GM18508 (cell line): ENCODE data around the gene COL4A2.

ENCODE experiments used
- ATAC-seq: cut with Tn5 transposase; IDR thresholded peaks from one replicate; pipeline ENCODE4 v1.9.1; 2021; ENCODE audit warnings: moderate number of reproducible peaks; ENCODE audit not compliant: insufficient read depth, unreplicated experiment

The COL4A2 gene

DNA sequence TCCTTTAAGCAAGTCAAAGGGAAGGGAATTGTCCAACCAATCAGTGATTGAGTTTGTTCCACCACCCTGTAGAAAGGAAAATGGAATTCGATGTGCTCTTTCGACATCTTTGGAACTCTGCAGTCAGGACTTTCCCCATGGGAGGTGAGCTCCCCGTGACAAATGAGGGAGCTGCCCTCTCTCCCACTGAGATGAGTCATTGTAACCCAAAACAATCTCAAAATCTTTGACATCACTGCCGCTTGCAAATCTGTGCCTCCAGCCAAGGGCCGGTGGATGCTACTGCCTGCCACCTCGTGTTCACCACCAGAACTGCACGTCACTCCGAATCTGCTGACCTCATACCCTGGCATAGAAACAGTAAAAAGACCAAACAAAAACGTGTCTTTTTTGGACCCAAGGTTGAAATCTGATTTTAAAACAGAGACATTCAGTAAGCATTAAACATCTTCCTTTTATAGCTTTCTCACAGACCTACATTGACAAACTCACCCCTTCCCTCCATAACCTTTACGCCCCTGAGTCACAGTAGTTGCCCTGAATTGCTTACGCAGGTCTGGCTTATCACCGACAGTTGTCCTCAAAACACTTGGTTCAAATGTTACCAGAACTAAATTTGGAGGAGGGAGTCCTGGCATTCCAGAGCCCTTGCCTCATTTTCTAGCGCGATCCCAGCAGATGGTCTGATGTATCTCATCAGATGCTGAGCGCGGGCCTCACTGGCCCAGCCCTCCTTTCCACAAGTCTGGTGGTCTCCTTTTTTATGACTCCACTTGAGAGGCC is 105.2 kb downstream of the COL4A2 start:
- ATAC-seq: peak; percentile 70

DNA sequence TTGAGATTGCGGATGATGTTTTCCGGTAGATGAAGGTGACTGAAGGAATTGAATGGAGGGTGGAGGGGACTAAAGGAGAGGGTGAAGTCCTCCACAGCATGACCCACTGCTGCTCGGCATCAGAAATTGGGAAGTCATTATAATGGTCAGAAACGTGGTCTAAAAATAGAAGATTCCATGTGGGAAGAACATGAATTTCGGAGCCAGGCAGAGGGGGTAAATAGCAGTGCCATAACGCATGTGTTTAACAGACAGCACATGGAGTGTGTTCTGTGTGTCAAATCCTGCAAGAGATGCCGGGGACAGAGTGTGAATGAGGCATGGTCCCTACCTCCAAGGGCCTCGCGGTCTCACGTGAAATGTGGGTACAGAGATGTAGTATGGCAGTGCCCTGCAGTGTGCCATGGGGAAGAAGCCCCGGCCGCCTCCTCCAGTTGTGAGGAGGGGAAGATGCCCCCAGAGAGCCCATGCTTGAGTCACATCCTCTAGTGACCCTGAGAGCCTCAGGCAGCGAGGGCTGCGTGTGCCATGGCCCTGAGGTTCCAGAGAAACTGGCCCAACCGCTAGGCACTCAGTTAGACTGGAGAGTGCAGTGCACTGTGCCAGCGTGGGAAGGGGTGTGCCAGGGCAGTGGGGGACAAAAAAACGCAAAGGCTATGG is 106.1 kb downstream of the COL4A2 start:
- no peak for ATAC-seq

DNA sequence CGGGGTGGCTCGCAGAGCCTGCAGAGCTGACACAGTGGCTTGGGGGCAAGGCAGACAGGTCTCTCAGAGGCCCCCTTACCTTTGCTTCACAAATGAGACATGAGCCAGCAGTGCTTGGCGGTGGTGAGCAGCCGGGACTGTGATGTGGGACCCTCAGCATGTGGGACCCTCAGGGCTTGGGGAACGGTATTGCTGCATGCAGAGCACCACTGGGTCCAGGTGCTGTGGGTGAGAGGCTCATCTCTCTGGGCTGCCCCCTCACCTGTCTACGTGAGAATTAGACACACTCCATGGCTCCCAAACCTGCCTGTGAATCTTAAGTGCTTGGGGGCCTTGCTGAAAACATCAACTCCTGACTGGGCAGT is 106.6 kb downstream of the COL4A2 start:
- ATAC-seq: no peak

DNA sequence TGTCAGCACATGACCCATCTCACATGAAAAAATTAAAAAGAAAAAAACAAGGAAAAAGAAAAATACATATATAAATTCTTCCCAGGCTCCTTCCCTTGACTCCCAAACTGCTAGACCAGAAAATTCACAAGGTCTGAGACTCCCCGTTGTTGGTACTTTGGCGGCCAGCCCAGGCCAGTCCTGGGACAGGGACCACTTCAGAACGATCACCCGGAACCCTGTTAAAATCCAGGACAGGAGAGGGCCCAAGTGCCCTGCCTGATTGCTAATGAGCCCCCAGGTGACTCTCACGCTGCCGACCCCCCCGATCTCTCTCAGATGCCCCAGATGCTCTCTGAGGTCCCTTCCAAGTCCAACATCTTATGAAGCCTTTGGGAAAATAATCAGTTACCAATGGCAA is 107.2 kb downstream of the COL4A2 start:
- ATAC-seq: no peak

DNA sequence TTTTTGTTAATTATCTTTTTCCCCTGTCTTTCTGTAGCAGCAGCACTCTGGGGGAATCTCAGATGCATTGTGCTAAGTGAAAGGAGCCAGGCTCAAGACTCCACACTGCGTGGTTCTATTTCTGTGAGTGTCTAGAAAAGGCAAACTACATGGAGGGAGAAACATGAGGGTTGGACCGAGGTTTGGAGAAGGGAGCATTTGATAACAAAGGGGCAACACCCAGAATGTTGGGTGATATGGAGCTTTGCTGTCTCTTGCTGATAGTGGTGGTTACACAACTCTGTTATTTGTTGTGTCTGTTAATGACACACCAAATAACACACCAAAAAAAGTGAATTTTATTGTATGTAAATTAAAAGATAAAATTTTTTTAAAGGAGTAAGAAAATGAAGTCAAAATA is 107.8 kb downstream of the COL4A2 start:
- no peak for ATAC-seq

DNA sequence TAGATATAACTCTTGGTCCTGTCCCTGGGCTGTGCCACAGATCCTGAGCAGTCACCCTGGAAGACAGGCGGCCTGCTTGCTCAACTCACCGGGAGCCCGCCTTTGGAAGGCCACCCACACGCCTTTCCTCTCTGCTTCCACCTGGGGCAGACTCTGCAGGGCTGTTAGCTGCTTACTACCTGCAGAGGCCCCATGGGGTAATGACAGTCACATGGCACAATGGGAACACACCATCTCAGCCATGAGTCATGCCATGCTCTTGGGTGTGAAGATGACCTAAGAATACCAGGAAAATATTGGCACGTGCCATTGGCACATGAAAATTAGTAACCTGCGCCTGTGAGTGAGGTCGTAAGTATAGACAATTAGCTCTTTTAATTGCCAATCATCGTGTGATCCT is 108.6 kb downstream of the COL4A2 start:
- ATAC-seq: no peak

DNA sequence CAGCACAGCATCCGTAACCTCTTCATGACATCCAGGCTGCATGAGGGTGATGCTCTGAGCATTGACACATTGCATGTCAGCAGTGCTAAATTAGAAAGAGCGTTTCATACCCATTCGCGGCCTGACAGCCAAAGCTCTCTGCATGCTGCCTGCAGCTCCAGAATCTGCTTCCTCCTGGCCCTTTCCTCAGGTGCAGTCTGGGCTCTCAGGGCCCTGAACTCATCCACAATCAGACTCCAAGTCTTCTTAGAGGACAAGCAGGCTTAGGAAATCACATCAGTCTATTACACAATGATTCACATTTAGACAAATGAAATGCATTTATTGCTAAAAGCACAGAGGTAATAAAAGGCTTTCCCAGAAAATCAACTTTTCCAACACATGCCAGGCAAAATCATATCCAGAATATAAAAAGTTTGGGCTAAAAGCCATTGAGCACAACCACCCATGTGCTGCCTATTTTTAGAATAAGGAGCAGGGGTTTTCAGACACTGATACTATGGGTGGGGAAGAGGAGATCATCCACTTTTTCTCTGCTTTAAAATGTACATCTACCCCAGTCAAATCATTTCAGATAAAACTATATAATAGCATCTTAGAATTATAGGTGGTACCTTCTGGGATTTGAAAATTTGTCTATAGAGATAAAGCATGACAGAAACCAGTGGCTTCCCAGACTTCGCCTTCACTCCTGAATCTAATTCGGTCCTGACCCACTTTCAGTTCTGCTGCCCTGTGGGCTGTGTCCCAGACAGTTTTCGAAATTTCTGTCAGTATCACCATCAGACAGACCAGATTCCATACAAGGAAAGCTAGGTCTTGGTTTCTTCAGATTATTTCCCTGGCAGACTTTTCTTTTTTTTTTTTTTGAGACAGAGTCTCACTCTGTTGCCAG is 109.3 kb downstream of the COL4A2 start:
- ATAC-seq: no peak

DNA sequence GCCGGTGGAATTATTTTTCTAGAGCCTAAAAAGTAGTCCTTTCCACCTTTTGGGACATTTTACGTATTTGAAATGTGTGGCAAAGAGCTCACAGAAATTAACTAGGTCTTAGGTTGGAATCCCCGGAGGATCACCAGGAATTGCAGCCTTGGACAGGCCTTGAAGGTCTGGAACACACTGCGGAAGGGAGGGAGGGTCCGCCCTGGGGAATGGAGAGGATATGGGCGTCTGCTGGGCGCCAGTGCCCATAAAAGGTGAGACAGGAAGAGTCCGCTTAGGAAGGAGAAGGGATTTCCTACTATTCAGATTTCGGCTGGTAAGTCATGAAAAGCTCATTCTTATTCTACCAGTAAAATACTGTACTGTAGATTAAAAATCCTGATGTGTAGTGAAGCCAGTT is 111.9 kb downstream of the COL4A2 start:
- no peak for ATAC-seq

DNA sequence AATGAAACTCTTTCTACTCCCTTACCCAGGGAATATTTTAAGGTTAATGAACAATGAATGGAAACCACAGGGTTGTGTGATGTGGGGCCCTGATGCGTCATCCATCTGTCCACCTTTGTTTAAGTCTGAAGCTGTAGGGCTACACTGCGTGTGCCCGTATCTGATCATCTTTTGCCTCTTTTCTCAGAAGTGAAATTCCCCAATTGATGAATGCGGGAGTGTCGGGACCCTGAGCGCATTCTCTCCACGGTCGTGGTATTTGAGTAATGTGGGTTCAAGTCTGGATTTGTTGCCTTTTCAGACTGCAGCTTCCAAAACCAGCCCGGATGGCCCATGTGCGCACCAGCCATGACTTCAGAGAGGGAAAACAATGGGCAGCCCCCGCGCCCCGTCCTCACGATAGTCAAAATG is 112.3 kb downstream of the COL4A2 start:
- no peak for ATAC-seq

DNA sequence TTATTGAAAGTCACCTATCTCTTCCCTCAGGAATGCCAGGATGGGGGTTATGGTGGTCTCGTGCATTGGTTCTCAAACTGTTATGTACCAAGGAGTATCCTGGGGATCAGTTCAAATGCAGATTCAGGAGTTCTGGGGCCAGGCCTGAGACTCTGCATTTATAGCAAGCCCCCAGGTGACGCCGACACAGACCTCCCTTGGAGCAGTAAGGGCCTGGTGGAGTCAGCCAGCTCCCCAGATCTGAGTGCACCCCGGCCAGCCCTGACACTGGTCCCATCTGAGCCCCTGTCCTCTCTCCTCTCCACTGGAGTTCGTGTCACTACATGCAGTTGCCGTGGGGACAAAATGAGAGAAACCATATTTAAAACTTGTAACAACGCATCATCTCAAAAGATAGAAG is 112.9 kb downstream of the COL4A2 start:
- no peak for ATAC-seq

DNA sequence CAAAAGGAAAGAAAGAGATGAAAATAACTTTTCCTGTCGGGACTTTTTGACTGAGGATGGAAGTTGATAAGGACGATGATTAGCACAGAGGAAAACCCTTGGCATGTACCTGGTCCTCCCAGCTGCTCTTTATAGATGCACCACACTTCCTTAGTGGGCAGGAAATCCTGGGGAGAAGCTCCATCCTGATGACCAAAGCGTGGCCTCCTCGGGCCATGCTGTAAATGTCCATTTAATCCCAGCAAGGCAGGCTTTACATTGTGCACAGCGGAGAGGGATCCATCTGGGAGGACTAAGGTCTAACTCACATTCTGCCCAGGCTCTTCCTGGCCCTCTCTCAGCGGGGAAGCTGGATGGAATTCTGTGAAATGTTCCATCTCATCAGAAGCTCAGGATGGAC is 113.5 kb downstream of the COL4A2 start:
- no peak for ATAC-seq

DNA sequence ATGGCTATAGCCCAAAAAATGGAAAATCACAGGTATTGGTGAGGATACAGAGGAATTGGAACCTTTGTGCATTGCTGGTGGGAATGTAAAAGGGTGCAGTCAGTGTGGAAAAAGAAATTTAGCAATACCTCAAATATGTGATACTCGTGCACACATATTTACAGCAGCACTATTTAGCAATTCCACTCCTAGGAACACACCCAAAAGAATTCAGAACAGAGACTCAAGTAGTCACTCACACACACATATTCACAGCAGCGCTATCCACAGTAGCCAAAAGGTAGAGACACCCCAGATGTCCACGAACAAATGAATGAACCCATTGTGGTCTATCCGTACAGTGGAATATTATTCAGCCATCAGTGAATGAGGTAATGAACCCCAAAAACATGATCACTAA is 114.0 kb downstream of the COL4A2 start:
- ATAC-seq: no peak

DNA sequence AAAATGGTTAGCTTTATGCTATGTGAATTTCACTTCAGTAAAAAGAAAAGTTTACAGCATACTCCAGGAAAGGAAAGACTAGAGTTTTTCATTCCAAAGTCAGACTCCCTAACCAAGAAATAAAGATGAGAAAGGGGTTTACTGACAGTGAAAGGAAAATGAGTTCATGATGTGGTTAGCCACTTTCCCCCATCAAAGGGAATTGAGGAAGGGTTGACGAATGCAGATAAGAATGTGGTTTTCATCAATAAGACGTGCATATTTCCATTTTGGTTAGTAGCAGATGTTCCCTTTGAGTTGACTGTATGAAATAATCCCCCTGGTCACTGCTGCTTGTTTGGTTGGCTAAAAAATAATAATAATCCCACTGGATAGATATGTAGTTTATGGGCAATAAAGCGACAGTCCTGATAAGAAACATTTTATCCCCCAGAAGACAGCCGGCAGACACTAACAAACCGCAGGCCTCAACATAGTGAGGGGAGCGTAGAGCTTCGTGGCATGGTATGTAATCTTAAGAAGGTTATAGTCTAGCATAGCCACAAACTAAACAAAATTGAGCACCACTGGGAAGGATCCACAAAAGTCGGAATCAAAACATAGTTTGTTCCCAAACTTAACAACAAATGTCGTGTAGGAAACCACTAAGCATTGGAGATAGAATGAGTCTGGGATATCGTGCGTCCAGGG is 114.8 kb downstream of the COL4A2 start:
- ATAC-seq: no peak

DNA sequence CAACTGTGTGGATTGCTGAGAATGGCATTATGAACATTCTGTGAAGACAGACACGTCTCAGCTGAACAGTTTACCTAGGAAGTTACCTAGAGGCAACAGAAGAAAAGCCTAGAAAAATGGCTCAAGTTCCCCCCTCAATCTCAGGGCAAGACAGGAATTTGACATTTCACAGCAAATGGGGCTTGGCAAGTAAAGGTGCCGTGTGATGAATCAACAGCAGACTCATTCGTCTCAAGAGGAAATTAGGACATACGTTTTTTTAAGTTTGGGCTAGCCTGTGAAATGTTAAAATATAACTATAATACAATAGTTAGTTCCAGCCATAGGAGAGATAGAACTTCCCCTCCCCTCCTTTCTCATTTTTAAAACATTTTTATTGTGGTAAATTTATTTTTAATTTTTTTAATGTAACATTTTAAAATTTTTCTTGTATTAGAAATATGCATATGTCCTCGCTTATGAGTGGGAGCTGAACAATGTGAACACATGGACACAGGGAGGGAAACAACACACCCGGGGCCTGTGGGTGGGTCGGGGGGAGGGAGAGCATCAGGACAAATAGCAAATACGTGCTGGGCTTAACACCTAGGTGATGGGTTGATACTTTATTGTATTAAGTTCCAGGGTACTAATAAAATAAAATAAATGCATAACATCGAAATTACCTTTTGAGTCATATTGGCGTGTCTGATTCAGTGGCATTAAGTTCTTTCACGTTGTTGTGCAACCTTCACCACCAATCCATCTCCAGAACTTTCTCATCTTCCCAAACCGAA is 116.0 kb downstream of the COL4A2 start:
- no peak for ATAC-seq

DNA sequence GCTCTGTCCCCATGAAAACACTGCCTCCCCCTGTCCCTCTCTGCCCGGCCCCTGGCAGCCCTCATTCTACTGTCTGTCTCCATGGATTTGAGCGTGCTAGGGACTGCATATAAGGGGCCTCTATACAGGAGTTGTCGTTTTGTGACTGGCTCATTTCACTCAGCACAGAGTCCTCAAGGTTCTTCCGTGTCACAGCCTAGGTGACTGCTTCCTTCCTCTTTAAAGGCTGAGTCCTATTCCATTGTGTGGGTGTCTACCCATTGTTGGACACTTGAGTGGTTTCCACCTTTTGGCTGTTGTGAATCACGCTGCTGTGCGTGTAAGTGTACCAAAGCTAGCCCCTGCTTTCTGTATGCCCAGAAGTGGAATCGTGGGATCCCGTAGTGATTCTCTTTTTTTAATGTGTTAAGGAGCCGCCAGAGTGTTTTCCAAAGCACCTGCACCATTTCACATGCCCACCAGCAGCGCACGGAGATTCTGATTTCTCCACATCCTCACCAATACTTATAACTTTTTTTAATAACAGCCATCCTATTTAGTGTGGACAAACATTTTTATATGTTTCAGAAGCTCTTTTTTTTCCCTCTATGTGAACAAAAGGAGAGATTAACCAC is 116.7 kb downstream of the COL4A2 start:
- ATAC-seq: no peak

DNA sequence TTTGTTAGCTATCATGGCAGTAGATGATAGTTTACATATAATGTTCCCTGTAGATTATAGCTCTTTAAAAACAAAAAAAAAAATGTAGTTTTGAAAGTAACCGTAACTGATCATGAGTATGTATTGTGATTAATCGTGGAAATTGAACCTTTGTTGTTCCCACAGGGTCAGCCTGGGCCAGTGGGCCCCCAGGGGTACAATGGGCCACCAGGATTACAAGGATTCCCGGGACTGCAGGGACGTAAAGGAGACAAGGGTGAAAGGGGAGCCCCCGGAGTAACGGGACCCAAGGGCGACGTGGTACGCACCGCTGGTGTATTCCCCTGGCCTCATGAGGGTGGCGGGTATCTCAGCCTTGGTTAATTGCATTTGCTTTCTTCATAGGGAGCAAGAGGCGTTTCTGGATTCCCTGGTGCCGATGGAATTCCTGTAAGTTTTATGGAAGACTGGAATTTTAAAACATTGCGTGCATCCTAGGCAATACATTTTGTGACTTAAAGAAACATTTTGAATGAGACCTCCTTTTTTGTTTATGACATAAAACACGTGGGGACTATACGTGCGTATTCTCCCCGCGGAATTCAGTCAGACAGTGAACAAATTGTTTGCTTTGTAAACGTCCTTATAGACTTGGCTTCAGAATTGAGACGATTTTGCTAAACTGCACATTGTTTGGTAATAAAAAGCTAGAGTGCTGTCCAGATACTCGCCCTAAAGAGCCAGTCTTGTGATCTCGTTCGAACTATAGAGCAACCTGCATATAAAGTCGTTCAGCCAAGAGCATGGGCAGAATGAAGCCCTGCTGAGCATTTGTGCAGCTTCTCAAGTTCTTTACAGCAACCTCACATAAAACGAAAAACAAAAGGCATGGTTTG is 117.7 kb downstream of the COL4A2 start:
- no peak for ATAC-seq

DNA sequence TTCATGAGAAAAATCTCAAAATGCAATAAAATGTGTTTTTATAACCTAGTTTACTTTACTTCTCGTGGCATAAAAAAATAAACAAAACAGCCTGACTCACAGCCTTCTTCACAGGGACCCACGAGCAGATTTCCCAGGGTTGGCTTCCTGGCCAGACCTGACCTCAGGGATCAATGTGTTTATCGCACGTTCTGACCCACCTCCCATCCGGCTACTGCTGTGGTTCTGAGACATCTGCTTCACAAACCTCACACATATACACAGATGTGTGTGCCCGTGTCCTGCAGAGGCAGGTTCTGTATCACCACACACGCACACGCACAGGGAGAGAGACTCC is 118.3 kb downstream of the COL4A2 start:
- ATAC-seq: no peak

DNA sequence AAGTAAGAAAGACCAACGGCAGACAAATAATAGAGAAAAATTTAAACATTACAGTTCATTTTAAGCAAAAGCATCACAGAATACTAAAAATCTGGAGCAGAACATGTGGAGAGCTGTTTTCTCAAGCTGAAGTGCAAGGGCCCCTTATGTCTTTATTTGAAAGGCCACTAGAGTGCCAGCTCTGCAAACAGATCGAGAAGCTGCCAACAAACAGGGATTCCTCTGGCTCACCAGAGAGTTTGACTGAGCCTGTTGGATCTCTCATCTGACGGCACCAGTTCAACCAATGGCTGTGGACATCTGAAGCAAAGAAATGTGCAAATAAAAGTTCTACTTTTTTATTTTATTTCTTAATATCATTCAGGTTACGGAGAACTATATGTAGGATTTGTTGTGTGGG is 119.7 kb downstream of the COL4A2 start:
- no peak for ATAC-seq

DNA sequence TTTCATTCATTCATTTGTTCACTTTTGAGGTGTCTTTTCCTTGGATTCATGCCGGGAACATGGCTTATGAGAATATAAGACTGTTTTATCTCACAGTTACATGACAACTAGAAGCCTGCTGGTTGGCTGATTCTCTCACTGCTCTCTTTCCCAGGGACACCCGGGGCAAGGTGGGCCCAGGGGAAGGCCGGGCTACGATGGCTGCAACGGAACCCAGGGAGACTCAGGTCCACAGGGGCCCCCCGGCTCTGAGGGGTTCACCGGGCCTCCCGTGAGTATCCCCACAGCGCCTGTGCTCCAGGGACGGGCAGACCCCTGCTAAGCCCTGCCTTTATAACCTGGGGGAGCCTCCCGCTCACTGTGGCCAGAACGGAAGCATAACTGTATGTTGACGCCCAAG is 121.2 kb downstream of the COL4A2 start:
- ATAC-seq: no peak
